Right ventricle myocardium superior (tissue), 1 donor: ENCODE measurements around the gene PPP2R1A. TPM values are rescaled to one million over a fixed set of nuclear protein-coding genes. Genes with fewer than 3 reads are reported as not detected.
A peak's percentile ranks its signal among the peaks of the same experiment; 100 is the strongest.
"Not testable (repeated sequence)": the region's sequence is repeated elsewhere in the genome, so short reads cannot be mapped to it uniquely, and the experiment has no call there.

ENCODE experiments used
- ATAC-seq: fragments of 200-7000 bp; cut with Tn5 transposase; one replicate; pipeline ENCODE4 v1.9.1; 2020; ENCODE audit warnings: mild to moderate bottlenecking; ENCODE audit not compliant: poor library complexity
- DNase-seq: peaks from one replicate; pipeline ENCODE4 v3.0.0-alpha.2; 2020
- intact Hi-C: fragments of 100-400 bp; cut with DNase I; formaldehyde crosslinking; loops from one replicate; pipeline ENCODE4 v1.11.2; 2022
- total RNA-seq: library from RNA; stranded (reverse); fragmentation: NEBNext Ultra II Directional; extraction: Animal tissue kit (Norgen Biotek cat#: 25700); gene quantifications from one replicate; pipeline ENCODE4 v1.2.1, GENCODE V29; 2021
- donor health status: DM: no; HTN: yes; CAD: no; lungs with severe emphysema.

Gene PPP2R1A
- total RNA-seq, 1 donor from 2014 or later: 339 TPM

- DNase-seq (no peak), ATAC-seq (no peak)
- intact Hi-C loops: no loop called here
Observed at GRCh38 chr19:52197964-52198363, 8.1 kb downstream of the PPP2R1A start.

GRCh38 chr19:52198678-52199077 is 8.8 kb downstream of the PPP2R1A start:
- intact Hi-C loops: no loop called here
- no peak for ATAC-seq
- no peak for DNase-seq

GRCh38 chr19:52200044-52200443 is 10.2 kb downstream of the PPP2R1A start:
- peak; percentile 88 for ATAC-seq
- intact Hi-C loops: no loop called here
- DNase-seq: no peak

- ATAC-seq: peak; percentile 8
- DNase-seq, intact Hi-C loops: not testable (repeated sequence)
Observed at GRCh38 chr19:52200755-52201391, 11.0 kb downstream of the PPP2R1A start.

GRCh38 chr19:52206481-52206880 is 16.6 kb downstream of the PPP2R1A start:
- ATAC-seq: peak; percentile 63
- intact Hi-C loops: no loop called here
- peak; percentile 58 for DNase-seq

- intact Hi-C loops: no loop called here
- DNase-seq: no peak
- no peak for ATAC-seq
Observed at GRCh38 chr19:52211203-52211602, 21.4 kb downstream of the PPP2R1A start.

GRCh38 chr19:52211926-52212571 is 22.2 kb downstream of the PPP2R1A start:
- ATAC-seq (no peak), DNase-seq (no peak)
- intact Hi-C loops: no loop called here

- DNase-seq: no peak
- ATAC-seq: no peak
- intact Hi-C loops: no loop called here
Observed at GRCh38 chr19:52212572-52213255, 22.9 kb downstream of the PPP2R1A start.

GRCh38 chr19:52214241-52214640 is 24.4 kb downstream of the PPP2R1A start:
- no peak for ATAC-seq
- intact Hi-C loops: no loop called here
- DNase-seq: no peak

GRCh38 chr19:52216401-52216800 is 26.5 kb downstream of the PPP2R1A start:
- ATAC-seq: no peak
- intact Hi-C loops: no loop called here

GRCh38 chr19:52217576-52217975 is 27.7 kb downstream of the PPP2R1A start:
- DNase-seq (no peak), ATAC-seq (no peak)
- intact Hi-C loops: no loop called here

More at GRCh38 chr19:52216401-52216800, 26.5 kb downstream of the PPP2R1A start:
- no peak for DNase-seq

GRCh38 chr19:52219611-52220010 is 29.8 kb downstream of the PPP2R1A start:
- ATAC-seq: no peak
- DNase-seq: no peak
- intact Hi-C loops: no loop called here

GRCh38 chr19:52221031-52221430 is 31.2 kb downstream of the PPP2R1A start:
- intact Hi-C loops: no loop called here
- no peak for ATAC-seq
- DNase-seq: no peak

- intact Hi-C loops: no loop called here
- ATAC-seq (peak; percentile 30), DNase-seq (no peak)
Observed at GRCh38 chr19:52221831-52222375, 32.1 kb downstream of the PPP2R1A start.

GRCh38 chr19:52224211-52224610 is 34.4 kb downstream of the PPP2R1A start:
- ATAC-seq (no peak), DNase-seq (no peak)
- intact Hi-C loops: no loop called here

GRCh38 chr19:52226652-52227051 is 36.8 kb downstream of the PPP2R1A start:
- DNase-seq: no peak

GRCh38 chr19:52227196-52227940 is 37.5 kb downstream of the PPP2R1A start:
- ATAC-seq (no peak), DNase-seq (no peak)
- intact Hi-C loops: no loop called here

More at GRCh38 chr19:52226652-52227051, 36.8 kb downstream of the PPP2R1A start:
- no peak for ATAC-seq
- intact Hi-C loops: no loop called here

- DNase-seq (no peak), ATAC-seq (no peak)
- intact Hi-C loops: no loop called here
Observed at GRCh38 chr19:52227980-52228379, 38.1 kb downstream of the PPP2R1A start.

GRCh38 chr19:52229524-52229923 is 39.7 kb downstream of the PPP2R1A start:
- intact Hi-C loops: no loop called here
- DNase-seq (no peak), ATAC-seq (no peak)
